ENCODE data around the gene GPX6.
"Not testable (repeated sequence)": the region's sequence is repeated elsewhere in the genome, so short reads cannot be mapped to it uniquely, and the experiment has no call there.

GPX6 gene

GRCh38 chr6:28506807-28507475, 8.7 kb downstream of the GPX6 start:
- H3K4me3 ChIP-seq (ENCODE audit: low read depth, low read length), result no peak overlapping the region
- ChIA-PET CTCF (no interaction called here), POLR2A (interaction anchor here (0.7 kb wide), 1 partner anchor 9 kb away, joined by 3 read pairs; no protein-coding TSS in a partner anchor)
- DNase-seq (ENCODE audit: low read depth, low spot score), result no peak
- TF ChIP-seq CTCF (IDR thresholded peaks at IDR 0.05; ENCODE audit: insufficient read depth, low read length, missing control alignments), result no peak

GRCh38 chr6:28505733-28506132, 9.9 kb downstream of the GPX6 start:
- CTCF ChIA-PET, result no interaction called here
- H3K4me3 ChIP-seq (ENCODE audit: low read depth, low read length), result no peak overlapping the region
- no peak for TF ChIP-seq CTCF (IDR thresholded peaks at IDR 0.05; ENCODE audit: insufficient read depth, low read length, missing control alignments)
- no peak for DNase-seq (ENCODE audit: low read depth, low spot score)
- POLR2A ChIA-PET, result no interaction called here

- CTCF ChIA-PET; H3K4me3 ChIP-seq (ENCODE audit: low read depth, low read length); POLR2A ChIA-PET; DNase-seq (ENCODE audit: low read depth, low spot score): not testable (repeated sequence)
These were observed 12.8 kb downstream of the GPX6 start for GRCh38 chr6:28502709-28503305.

- POLR2A ChIA-PET; H3K4me3 ChIP-seq (ENCODE audit: low read depth, low read length); CTCF ChIA-PET; DNase-seq (ENCODE audit: low read depth, low spot score): not testable (repeated sequence)
These were observed 13.5 kb downstream of the GPX6 start for GRCh38 chr6:28502136-28502535.

- ChIA-PET CTCF (no interaction called here), POLR2A (no interaction called here)
- no peak for TF ChIP-seq CTCF (IDR thresholded peaks at IDR 0.05; ENCODE audit: insufficient read depth, low read length, missing control alignments)
- H3K4me3 ChIP-seq (ENCODE audit: low read depth, low read length), result no peak overlapping the region
- no peak for DNase-seq (ENCODE audit: low read depth, low spot score)
These were observed 14.3 kb downstream of the GPX6 start for GRCh38 chr6:28501259-28501658.

GRCh38 chr6:28497893-28498292, 17.7 kb downstream of the GPX6 start:
- POLR2A ChIA-PET, result interaction anchor here (0.6 kb wide), 1 partner anchor 9 kb away, joined by 3 read pairs; no protein-coding TSS in a partner anchor
- H3K4me3 ChIP-seq (ENCODE audit: low read depth, low read length), result no peak overlapping the region
- DNase-seq (ENCODE audit: low read depth, low spot score), result no peak
- no peak for TF ChIP-seq CTCF (IDR thresholded peaks at IDR 0.05; ENCODE audit: insufficient read depth, low read length, missing control alignments)
- CTCF ChIA-PET, result no interaction called here

GRCh38 chr6:28497306-28497705, 18.3 kb downstream of the GPX6 start:
- no peak for TF ChIP-seq CTCF (IDR thresholded peaks at IDR 0.05; ENCODE audit: insufficient read depth, low read length, missing control alignments)
- CTCF ChIA-PET, result no interaction called here
- POLR2A ChIA-PET, result no interaction called here
- DNase-seq (ENCODE audit: low read depth, low spot score), result no peak
- H3K4me3 ChIP-seq (ENCODE audit: low read depth, low read length), result no peak overlapping the region
